ENCODE measurements around the gene PLEKHA5.

PLEKHA5 gene

GRCh38 chr12:19236656-19237055 is 107.1 kb downstream of the PLEKHA5 start:
- Histone ChIP-seq H3K4me3 (ENCODE audit: low read depth, low read length, poor library complexity, severe bottlenecking) (no peak overlapping the region), H3F3A (ENCODE audit: insufficient read depth, low read length) (no peaks in the 10 kb centered on the region), H3K9me2 (ENCODE audit: low read depth, low read length) (no peaks in the 10 kb centered on the region), H2AFZ (ENCODE audit: low read length) (no peak overlapping the region), H3K27ac (ENCODE audit: low read depth, low read length, poor library complexity, severe bottlenecking) (no peak overlapping the region), H3K79me2 (ENCODE audit: insufficient read depth, low read length) (no peaks in the 10 kb centered on the region), H3K27me3 (ENCODE audit: insufficient read depth, low read length) (no peaks in the 10 kb centered on the region; the same call in 1 of the 2 replicates), H4K20me1 (ENCODE audit: insufficient read depth, low read length) (no peaks in the 10 kb centered on the region), H3K36me3 (ENCODE audit: insufficient read depth, low read length) (no peaks in the 10 kb centered on the region), H3K9me3 (ENCODE audit: low read length) (no peaks in the 10 kb centered on the region), H3K9ac (ENCODE audit: low read length) (no peak overlapping the region), H3K4me2 (ENCODE audit: low read length) (no peak overlapping the region), H3K4me1 (ENCODE audit: insufficient read depth, low read length, severe bottlenecking) (no peaks in the 10 kb centered on the region)
- TF ChIP-seq EZH2 (IDR thresholded peaks at IDR 0.05; ENCODE audit: borderline replicate concordance, low read length) (no peak), CTCF (IDR thresholded peaks at IDR 0.05; ENCODE audit: low read length) (no peak)

GRCh38 chr12:19238540-19238939 is 109.0 kb downstream of the PLEKHA5 start:
- H3K4me2 ChIP-seq (ENCODE audit: low read length), result no peak overlapping the region
- no peak overlapping the region for H2AFZ ChIP-seq (ENCODE audit: low read length)
- no peaks in the 10 kb centered on the region for H3K79me2 ChIP-seq (ENCODE audit: insufficient read depth, low read length)
- no peaks in the 10 kb centered on the region for H3K9me3 ChIP-seq (ENCODE audit: low read length)
- H3K27ac ChIP-seq (ENCODE audit: low read depth, low read length, poor library complexity, severe bottlenecking), result no peak overlapping the region
- H3K9me2 ChIP-seq (ENCODE audit: low read depth, low read length), result no peaks in the 10 kb centered on the region
- no peaks in the 10 kb centered on the region for H4K20me1 ChIP-seq (ENCODE audit: insufficient read depth, low read length)
- no peaks in the 10 kb centered on the region for H3K36me3 ChIP-seq (ENCODE audit: insufficient read depth, low read length)
- no peak overlapping the region for H3K4me3 ChIP-seq (ENCODE audit: low read depth, low read length, poor library complexity, severe bottlenecking)
- H3K4me1 ChIP-seq (ENCODE audit: insufficient read depth, low read length, severe bottlenecking), result no peaks in the 10 kb centered on the region
- no peak overlapping the region for H3K9ac ChIP-seq (ENCODE audit: low read length)
- H3K27me3 ChIP-seq (ENCODE audit: insufficient read depth, low read length), result no peaks in the 10 kb centered on the region; the same call in 1 of the 2 replicates
- H3F3A ChIP-seq (ENCODE audit: insufficient read depth, low read length), result no peaks in the 10 kb centered on the region
- TF ChIP-seq EZH2 (IDR thresholded peaks at IDR 0.05; ENCODE audit: borderline replicate concordance, low read length) (no peak), CTCF (IDR thresholded peaks at IDR 0.05; ENCODE audit: low read length) (no peak)

GRCh38 chr12:19239102-19239501 is 109.6 kb downstream of the PLEKHA5 start:
- Histone ChIP-seq H3K79me2 (ENCODE audit: insufficient read depth, low read length) (no peaks in the 10 kb centered on the region), H3K9me3 (ENCODE audit: low read length) (no peaks in the 10 kb centered on the region), H3K27me3 (ENCODE audit: insufficient read depth, low read length) (no peaks in the 10 kb centered on the region; the same call in 1 of the 2 replicates), H3F3A (ENCODE audit: insufficient read depth, low read length) (no peaks in the 10 kb centered on the region), H3K27ac (ENCODE audit: low read depth, low read length, poor library complexity, severe bottlenecking) (no peak overlapping the region), H3K4me2 (ENCODE audit: low read length) (no peak overlapping the region), H4K20me1 (ENCODE audit: insufficient read depth, low read length) (no peaks in the 10 kb centered on the region), H2AFZ (ENCODE audit: low read length) (no peak overlapping the region), H3K9ac (ENCODE audit: low read length) (no peak overlapping the region), H3K36me3 (ENCODE audit: insufficient read depth, low read length) (no peaks in the 10 kb centered on the region), H3K4me3 (ENCODE audit: low read depth, low read length, poor library complexity, severe bottlenecking) (no peak overlapping the region), H3K9me2 (ENCODE audit: low read depth, low read length) (no peaks in the 10 kb centered on the region), H3K4me1 (ENCODE audit: insufficient read depth, low read length, severe bottlenecking) (no peaks in the 10 kb centered on the region)
- TF ChIP-seq EZH2 (IDR thresholded peaks at IDR 0.05; ENCODE audit: borderline replicate concordance, low read length) (no peak), CTCF (IDR thresholded peaks at IDR 0.05; ENCODE audit: low read length) (no peak)

Data from OCI-LY1 (cell line).